Thoracic aorta (tissue), 2 donors: ENCODE results near the gene PYGB. TPM values are rescaled to one million over a fixed set of nuclear protein-coding genes. Genes with fewer than 3 reads are reported as not detected.

ENCODE experiments used
- ATAC-seq: fragments of 150-250 bp; one replicate; pipeline ENCODE4 v1.8.0; 2017; ENCODE audit warnings: low read depth; ENCODE audit not compliant: insufficient number of reproducible peaks, low FRiP score
- DNase-seq: peaks from one replicate; pipeline ENCODE4 v3.0.0-alpha.2; 2020; ENCODE audit warnings: low spot score
- H3K27ac ChIP-seq, 2 donors: fragments of 200-600 bp; sonication (generic); 1 replicate in 1 of 2; 2 replicates in 1 of 2; pipeline ENCODE4 v1.5.1; 2016; ENCODE audit warnings: mild to moderate bottlenecking in 2 of 2, moderate library complexity in 2 of 2
- H3K27me3 ChIP-seq: fragments of 200-600 bp; sonication (generic); replicated peaks from 2 replicates; pipeline ENCODE4 v1.6.0; 2016; ENCODE audit warnings: mild to moderate bottlenecking; ENCODE audit not compliant: insufficient read depth
- H3K36me3 ChIP-seq: fragments of 200-600 bp; sonication (generic); one replicate; pipeline ENCODE4 v1.5.1; 2016
- H3K4me1 ChIP-seq, 2 donors: fragments of 200-600 bp; sonication (generic); 1 replicate in 1 of 2; 2 replicates in 1 of 2; pipeline versions ENCODE4 v1.5.1 to v1.6.0; 2016; ENCODE audit warnings: low read depth in 2 of 2, mild to moderate bottlenecking in 1 of 2; ENCODE audit not compliant: control insufficient read depth in 1 of 2
- H3K4me3 ChIP-seq: fragments of 200-600 bp; sonication (generic); 2 replicates; pipeline ENCODE4 v1.5.1; 2016; ENCODE audit warnings: mild to moderate bottlenecking
- H3K9me3 ChIP-seq: fragments of 200-600 bp; sonication (generic); 2 replicates; pipeline ENCODE4 v1.5.1; 2016
- CTCF ChIP-seq: fragments of 200-600 bp; sonication (generic); IDR thresholded peaks from one replicate; pipeline ENCODE4 v1.5.1; 2019; ENCODE audit warnings: antibody characterized with exemption
- total RNA-seq, 2 donors: library from RNA; depleted of rRNA; stranded (reverse); fragments of >200 nt; gene quantifications; one replicate each; pipeline versions ENCODE4 v1.1.0 to v1.2.3, GENCODE V29; 2016

The PYGB gene
- total RNA-seq, 2 donors from 2014 or later = 124 to 256 TPM

GRCh38 chr20:25254986-25255680 lies 7.2 kb downstream of the PYGB start:
- Histone ChIP-seq H3K27me3 (no peaks in the 10 kb centered on the region), H3K9me3 (no peaks in the 10 kb centered on the region), H3K36me3 (peaks cover 10% of the 10 kb centered on the region), H3K27ac (peak overlapping the region; percentile 44 to 64), H3K4me1 (peaks cover 20 to 64% of the 10 kb centered on the region in 2 donors), H3K4me3 (no peak overlapping the region)
- DNase-seq (no peak), ATAC-seq (peak; percentile 67)
- no peak for TF ChIP-seq CTCF

- Histone ChIP-seq H3K36me3 (peaks cover 21% of the 10 kb centered on the region), H3K4me3 (no peak overlapping the region), H3K4me1 (peaks cover 16 to 52% of the 10 kb centered on the region in 2 donors), H3K9me3 (no peaks in the 10 kb centered on the region), H3K27ac (no peak overlapping the region), H3K27me3 (no peaks in the 10 kb centered on the region)
- no peak for TF ChIP-seq CTCF
- ATAC-seq (no peak), DNase-seq (no peak)
Observed at GRCh38 chr20:25256226-25256859, 8.5 kb downstream of the PYGB start.

- Histone ChIP-seq H3K27ac (no peak overlapping the region), H3K9me3 (no peaks in the 10 kb centered on the region), H3K4me1 (peaks cover 12 to 44% of the 10 kb centered on the region in 2 donors), H3K27me3 (no peaks in the 10 kb centered on the region), H3K36me3 (peaks cover 23% of the 10 kb centered on the region), H3K4me3 (no peak overlapping the region)
- TF ChIP-seq CTCF = no peak
- DNase-seq (no peak), ATAC-seq (no peak)
Observed at GRCh38 chr20:25257130-25257529, 9.2 kb downstream of the PYGB start.

- no peak overlapping the region for H3K27ac ChIP-seq
- peaks cover 12 to 36% of the 10 kb centered on the region in 2 donors for H3K4me1 ChIP-seq
- DNase-seq (no peak), ATAC-seq (no peak)
- H3K36me3 ChIP-seq = peaks cover 23% of the 10 kb centered on the region
- TF ChIP-seq CTCF = no peak
- no peak overlapping the region for H3K4me3 ChIP-seq
- H3K9me3 ChIP-seq = no peaks in the 10 kb centered on the region
- H3K27me3 ChIP-seq = no peaks in the 10 kb centered on the region
Observed at GRCh38 chr20:25257756-25258475, 10.0 kb downstream of the PYGB start.

- Histone ChIP-seq H3K4me1 (peaks cover 12 to 32% of the 10 kb centered on the region in 2 donors), H3K27ac (no peak overlapping the region), H3K4me3 (no peak overlapping the region), H3K36me3 (peaks cover 23% of the 10 kb centered on the region), H3K27me3 (no peaks in the 10 kb centered on the region), H3K9me3 (no peaks in the 10 kb centered on the region)
- no peak for DNase-seq
- TF ChIP-seq CTCF = no peak
- ATAC-seq = no peak
Observed at GRCh38 chr20:25258476-25258805, 10.6 kb downstream of the PYGB start.
